HEK293T (cell line): Measurements from ENCODE around the gene CCRL2.

Source experiments
- CTCF ChIA-PET: fragments of 350-600 bp; formaldehyde crosslinking; extraction: SDS; loops from one replicate; lab custom pipeline; 2021; ENCODE audit warnings: antibody characterized with exemption, inconsistent platforms; lab: Yijun Ruan, JAX
- POLR2A ChIA-PET: fragments of 350-600 bp; formaldehyde crosslinking; extraction: SDS; loops from one replicate; lab custom pipeline; 2020; ENCODE audit warnings: antibody characterized with exemption, inconsistent platforms; lab: Yijun Ruan, JAX
- DNase-seq: peaks from one replicate; pipeline ENCODE4 v3.0.0; 2012; ENCODE audit warnings: mixed read lengths; ENCODE audit errors: extremely low spot score
- ARNT ChIP-seq: fragments of 450-650 bp; IDR thresholded peaks from 2 replicates; pipeline ENCODE4 v1.6.1; 2017; ENCODE audit warnings: mild to moderate bottlenecking
- BHLHE40 ChIP-seq: fragments of 450-650 bp; IDR thresholded peaks from 2 replicates; pipeline ENCODE4 v1.6.1; 2016; ENCODE audit warnings: mild to moderate bottlenecking, moderate library complexity, borderline replicate concordance
- CTBP1 ChIP-seq: fragments of 450-650 bp; IDR thresholded peaks from 2 replicates; pipeline ENCODE4 v1.6.1; 2016; ENCODE audit warnings: borderline replicate concordance
- ELF4 ChIP-seq: fragments of 450-650 bp; IDR thresholded peaks from 2 replicates; pipeline ENCODE4 v1.6.1; 2017; ENCODE audit warnings: antibody characterized with exemption
- FOXA1 ChIP-seq: fragments of 450-650 bp; IDR thresholded peaks from 2 replicates; pipeline ENCODE4 v1.6.1; 2016; ENCODE audit warnings: mild to moderate bottlenecking
- FOXK2 ChIP-seq: fragments of 450-650 bp; IDR thresholded peaks from 2 replicates; pipeline ENCODE4 v1.6.1; 2016; ENCODE audit warnings: mild to moderate bottlenecking
- FOXM1 ChIP-seq: fragments of 450-650 bp; IDR thresholded peaks from 2 replicates; pipeline ENCODE4 v1.6.1; 2017; ENCODE audit warnings: mild to moderate bottlenecking, borderline replicate concordance
- HDGF ChIP-seq: fragments of 450-650 bp; IDR thresholded peaks from 2 replicates; pipeline ENCODE4 v1.6.1; 2017; ENCODE audit warnings: antibody characterized with exemption, borderline replicate concordance
- L3MBTL2 ChIP-seq: fragments of 450-650 bp; conservative IDR thresholded peaks from 2 replicates; pipeline ENCODE4 v1.6.1; 2016; ENCODE audit warnings: mild to moderate bottlenecking
- LEF1 ChIP-seq: fragments of 450-650 bp; IDR thresholded peaks from 2 replicates; pipeline ENCODE4 v1.6.1; 2017; ENCODE audit warnings: mild to moderate bottlenecking, borderline replicate concordance
- NFRKB ChIP-seq: fragments of 450-650 bp; IDR thresholded peaks from 2 replicates; pipeline ENCODE4 v1.6.1; 2016; ENCODE audit warnings: mild to moderate bottlenecking, moderate library complexity
- PKNOX1 ChIP-seq: fragments of 450-650 bp; IDR thresholded peaks from 2 replicates; pipeline ENCODE4 v1.6.1; 2016
- SP1 ChIP-seq: fragments of 450-650 bp; IDR thresholded peaks from 2 replicates; pipeline ENCODE4 v1.6.1; 2017
- SUZ12 ChIP-seq: fragments of 450-650 bp; IDR thresholded peaks from 2 replicates; pipeline ENCODE4 v1.6.1; 2016; ENCODE audit warnings: mild to moderate bottlenecking
- TARDBP ChIP-seq: fragments of 450-650 bp; IDR thresholded peaks from 2 replicates; pipeline ENCODE4 v1.6.1; 2016
- ZNF384 ChIP-seq: fragments of 450-650 bp; IDR thresholded peaks from 2 replicates; pipeline ENCODE4 v1.6.1; 2016

Gene CCRL2

GRCh38 chr3:46365041-46365440 is 42.0 kb upstream of the CCRL2 start:
- CTCF ChIA-PET = no interaction called here
- POLR2A ChIA-PET = no interaction called here

GRCh38 chr3:46365737-46366524 is 41.1 kb upstream of the CCRL2 start:
- TF ChIP-seq PKNOX1 = no peak
- TF ChIP-seq FOXM1 = no peak
- TF ChIP-seq L3MBTL2 = no peak
- TF ChIP-seq HDGF = no peak
- no peak for TF ChIP-seq FOXK2
- no peak for TF ChIP-seq CTBP1
- TF ChIP-seq SUZ12 = no peak
- no peak for TF ChIP-seq ARNT
- no peak for TF ChIP-seq FOXA1
- no peak for TF ChIP-seq TARDBP
- no peak for TF ChIP-seq SP1
- TF ChIP-seq NFRKB = no peak
- POLR2A ChIA-PET = no interaction called here
- DNase-seq = no peak
- CTCF ChIA-PET = interaction anchor here (0.7 kb wide), 1 partner anchor 70 kb away, joined by 3 read pairs; no protein-coding TSS in a partner anchor

More at GRCh38 chr3:46365041-46365440, 42.0 kb upstream of the CCRL2 start:
- TF ChIP-seq LEF1 (no peak), NFRKB (no peak), PKNOX1 (no peak), FOXM1 (no peak), SUZ12 (no peak), L3MBTL2 (no peak), FOXA1 (no peak), BHLHE40 (no peak), CTBP1 (no peak), SP1 (no peak), HDGF (no peak), TARDBP (no peak), ARNT (no peak), FOXK2 (no peak), ELF4 (no peak), ZNF384 (no peak)
- no peak for DNase-seq

- ChIA-PET CTCF (interaction anchor here (0.7 kb wide), 1 partner anchor 621 kb away, joined by 3 read pairs; no protein-coding TSS in a partner anchor), POLR2A (no interaction called here)
- no peak for TF ChIP-seq CTBP1
- no peak for DNase-seq
Measured at GRCh38 chr3:46367811-46368210, 39.2 kb upstream of the CCRL2 start.

- TF ChIP-seq ZNF384 = no peak
- TF ChIP-seq ARNT = no peak
- TF ChIP-seq HDGF = no peak
- TF ChIP-seq PKNOX1 = no peak
- TF ChIP-seq FOXA1 = no peak
- TF ChIP-seq TARDBP = no peak
- no peak for TF ChIP-seq FOXM1
- no peak for TF ChIP-seq BHLHE40
- no peak for TF ChIP-seq SP1
- TF ChIP-seq CTBP1 = no peak
- TF ChIP-seq SUZ12 = no peak
- no peak for TF ChIP-seq ELF4
- no peak for TF ChIP-seq NFRKB
- TF ChIP-seq LEF1 = no peak
- no peak for TF ChIP-seq FOXK2
- TF ChIP-seq L3MBTL2 = no peak
- DNase-seq = no peak
- ChIA-PET POLR2A (no interaction called here), CTCF (interaction anchor here (1.6 kb wide), 1 partner anchor 92 kb away, joined by 5 read pairs; no protein-coding TSS in a partner anchor)
Measured at GRCh38 chr3:46368569-46368968, 38.5 kb upstream of the CCRL2 start.

- TF ChIP-seq TARDBP (no peak), FOXK2 (no peak), ZNF384 (no peak), ELF4 (no peak), FOXA1 (no peak), LEF1 (no peak), BHLHE40 (no peak), CTBP1 (no peak), NFRKB (no peak), FOXM1 (no peak), SUZ12 (no peak), HDGF (no peak), PKNOX1 (no peak), L3MBTL2 (no peak), SP1 (no peak), ARNT (no peak)
- ChIA-PET POLR2A (no interaction called here), CTCF (interaction anchor here (1.5 to 1.6 kb wide), 2 partner anchors 92 to 290 kb away, joined by 5 read pairs; no protein-coding TSS in a partner anchor)
- DNase-seq = no peak
Measured at GRCh38 chr3:46369151-46369550, 37.9 kb upstream of the CCRL2 start.
